Liver (tissue), 2 donors: ENCODE data around the gene ABCB6.

Experiments
- ZBTB33 ChIP-seq: IDR thresholded peaks from 2 replicates; pipeline ENCODE4 v1.6.1; 2016; ENCODE audit warnings: antibody characterized with exemption
- TF ChIP-seq, protein P1 (sequence below): fragments of 150-350 bp; IDR thresholded peaks from 2 replicates; pipeline ENCODE4 v1.5.1; 2017; ENCODE audit warnings: improper control_type of control experiment, low read depth, low read length; ENCODE audit not compliant: missing input control
- TF ChIP-seq, protein P2 (sequence below): IDR thresholded peaks from 2 replicates; pipeline ENCODE4 v1.6.1; 2016; ENCODE audit warnings: antibody characterized with exemption, mild to moderate bottlenecking
- donor health status: healthy.

DNA sequence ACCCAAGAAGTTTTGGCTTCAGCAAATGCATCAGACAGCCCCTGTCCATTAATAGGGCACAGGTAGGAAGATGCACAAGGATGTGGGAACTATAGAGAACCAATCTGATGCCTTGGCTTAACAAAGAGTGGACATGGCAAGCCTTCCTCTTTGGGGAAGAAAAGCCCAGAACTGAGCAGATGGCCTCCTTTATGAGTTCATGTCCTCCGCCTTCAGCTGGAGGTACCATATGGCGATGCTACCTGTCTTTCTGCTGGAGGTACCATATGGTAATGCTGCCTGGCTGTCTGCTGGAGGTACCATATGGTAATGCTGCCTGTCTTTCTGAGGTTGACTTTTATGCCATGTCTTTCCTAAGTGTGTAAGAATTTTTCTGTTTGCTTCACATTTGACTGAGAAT is 34.6 kb downstream of the ABCB6 start:
- TF ChIP-seq, protein P1, sequence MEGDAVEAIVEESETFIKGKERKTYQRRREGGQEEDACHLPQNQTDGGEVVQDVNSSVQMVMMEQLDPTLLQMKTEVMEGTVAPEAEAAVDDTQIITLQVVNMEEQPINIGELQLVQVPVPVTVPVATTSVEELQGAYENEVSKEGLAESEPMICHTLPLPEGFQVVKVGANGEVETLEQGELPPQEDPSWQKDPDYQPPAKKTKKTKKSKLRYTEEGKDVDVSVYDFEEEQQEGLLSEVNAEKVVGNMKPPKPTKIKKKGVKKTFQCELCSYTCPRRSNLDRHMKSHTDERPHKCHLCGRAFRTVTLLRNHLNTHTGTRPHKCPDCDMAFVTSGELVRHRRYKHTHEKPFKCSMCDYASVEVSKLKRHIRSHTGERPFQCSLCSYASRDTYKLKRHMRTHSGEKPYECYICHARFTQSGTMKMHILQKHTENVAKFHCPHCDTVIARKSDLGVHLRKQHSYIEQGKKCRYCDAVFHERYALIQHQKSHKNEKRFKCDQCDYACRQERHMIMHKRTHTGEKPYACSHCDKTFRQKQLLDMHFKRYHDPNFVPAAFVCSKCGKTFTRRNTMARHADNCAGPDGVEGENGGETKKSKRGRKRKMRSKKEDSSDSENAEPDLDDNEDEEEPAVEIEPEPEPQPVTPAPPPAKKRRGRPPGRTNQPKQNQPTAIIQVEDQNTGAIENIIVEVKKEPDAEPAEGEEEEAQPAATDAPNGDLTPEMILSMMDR, result no peak
- TF ChIP-seq, protein P2, sequence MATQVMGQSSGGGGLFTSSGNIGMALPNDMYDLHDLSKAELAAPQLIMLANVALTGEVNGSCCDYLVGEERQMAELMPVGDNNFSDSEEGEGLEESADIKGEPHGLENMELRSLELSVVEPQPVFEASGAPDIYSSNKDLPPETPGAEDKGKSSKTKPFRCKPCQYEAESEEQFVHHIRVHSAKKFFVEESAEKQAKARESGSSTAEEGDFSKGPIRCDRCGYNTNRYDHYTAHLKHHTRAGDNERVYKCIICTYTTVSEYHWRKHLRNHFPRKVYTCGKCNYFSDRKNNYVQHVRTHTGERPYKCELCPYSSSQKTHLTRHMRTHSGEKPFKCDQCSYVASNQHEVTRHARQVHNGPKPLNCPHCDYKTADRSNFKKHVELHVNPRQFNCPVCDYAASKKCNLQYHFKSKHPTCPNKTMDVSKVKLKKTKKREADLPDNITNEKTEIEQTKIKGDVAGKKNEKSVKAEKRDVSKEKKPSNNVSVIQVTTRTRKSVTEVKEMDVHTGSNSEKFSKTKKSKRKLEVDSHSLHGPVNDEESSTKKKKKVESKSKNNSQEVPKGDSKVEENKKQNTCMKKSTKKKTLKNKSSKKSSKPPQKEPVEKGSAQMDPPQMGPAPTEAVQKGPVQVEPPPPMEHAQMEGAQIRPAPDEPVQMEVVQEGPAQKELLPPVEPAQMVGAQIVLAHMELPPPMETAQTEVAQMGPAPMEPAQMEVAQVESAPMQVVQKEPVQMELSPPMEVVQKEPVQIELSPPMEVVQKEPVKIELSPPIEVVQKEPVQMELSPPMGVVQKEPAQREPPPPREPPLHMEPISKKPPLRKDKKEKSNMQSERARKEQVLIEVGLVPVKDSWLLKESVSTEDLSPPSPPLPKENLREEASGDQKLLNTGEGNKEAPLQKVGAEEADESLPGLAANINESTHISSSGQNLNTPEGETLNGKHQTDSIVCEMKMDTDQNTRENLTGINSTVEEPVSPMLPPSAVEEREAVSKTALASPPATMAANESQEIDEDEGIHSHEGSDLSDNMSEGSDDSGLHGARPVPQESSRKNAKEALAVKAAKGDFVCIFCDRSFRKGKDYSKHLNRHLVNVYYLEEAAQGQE, result no peak
- TF ChIP-seq ZBTB33, result no peak
